Measurements from ENCODE around the gene LMLN. TPM values are rescaled to one million over a fixed set of nuclear protein-coding genes. Genes with fewer than 3 reads are reported as not detected.

The LMLN gene
- polyA plus RNA-seq, 1 of the 3 experiments (the other 2 are of a cell fraction): 7.4 TPM

GRCh38 chr3:198032039-198032936 is 72.3 kb downstream of the LMLN start:
- ChIA-PET CTCF (interaction anchor here (1.1 to 1.2 kb wide), 2 partner anchors 18 to 43 kb away, joined by 3 to 4 read pairs; no protein-coding TSS in a partner anchor), POLR2A (no interaction called here)
- Histone ChIP-seq H3K27me3 (ENCODE audit: insufficient read depth) (no peaks in the 10 kb centered on the region), H3K4me2 (no peak overlapping the region), H3K4me3 (ENCODE audit: low read depth in 2 of 2, low read length in 1 of 2) (no peak overlapping the region), H4K20me1 (ENCODE audit: insufficient read depth) (no peaks in the 10 kb centered on the region), H3K27ac (ENCODE audit: low read depth in 2 of 2, low read length in 1 of 2) (no peak overlapping the region), H3K36me3 (replicated peaks in 1 of 2; ENCODE audit: control insufficient read depth in 1 of 2, insufficient read depth in 2 of 2, low read length in 1 of 2) (no peaks in the 10 kb centered on the region), H3K4me1 (ENCODE audit: control insufficient read depth in 1 of 2, insufficient read depth in 2 of 2, low read depth in 1 of 2, low read length in 1 of 2) (0 out of 4 replicates have a peak, but pooled peaks cover 0 to 3% of the 10 kb centered on the region in 2 experiments), H3K9me3 (no peaks in the 10 kb centered on the region), H3K9me2 (no peaks in the 10 kb centered on the region), H3F3A (replicated peaks; ENCODE audit: insufficient read depth) (no peaks in the 10 kb centered on the region), H3K9ac (no peak overlapping the region), H2AFZ (ENCODE audit: low read depth) (no peak overlapping the region), H3K79me2 (ENCODE audit: insufficient read depth) (no peaks in the 10 kb centered on the region)
- no peak for DNase-seq
- no peak for TF ChIP-seq TAF1 (IDR thresholded peaks at IDR 0.05; ENCODE audit: borderline replicate concordance, low read depth, low read length)
- 85% methylated on average over 18 of the region's 18 CpGs for WGBS (ENCODE audit: low lambda C conversion rate)

- Histone ChIP-seq H3K79me2 (ENCODE audit: insufficient read depth) (no peaks in the 10 kb centered on the region), H3K4me2 (no peak overlapping the region), H3K9ac (no peak overlapping the region), H4K20me1 (ENCODE audit: insufficient read depth) (no peaks in the 10 kb centered on the region), H3K4me3 (ENCODE audit: low read depth in 2 of 2, low read length in 1 of 2) (no peak overlapping the region), H3K36me3 (replicated peaks in 1 of 2; ENCODE audit: control insufficient read depth in 1 of 2, insufficient read depth in 2 of 2, low read length in 1 of 2) (peaks cover 0 to 3% of the 10 kb centered on the region in 2 experiments), H3K27me3 (ENCODE audit: insufficient read depth) (no peaks in the 10 kb centered on the region), H3K9me2 (no peaks in the 10 kb centered on the region), H2AFZ (ENCODE audit: low read depth) (no peak overlapping the region), H3F3A (replicated peaks; ENCODE audit: insufficient read depth) (no peaks in the 10 kb centered on the region), H3K27ac (ENCODE audit: low read depth in 2 of 2, low read length in 1 of 2) (no peak overlapping the region), H3K9me3 (no peaks in the 10 kb centered on the region), H3K4me1 (ENCODE audit: control insufficient read depth in 1 of 2, insufficient read depth in 2 of 2, low read depth in 1 of 2, low read length in 1 of 2) (no peaks in the 10 kb centered on the region)
- TF ChIP-seq ELF1 (IDR thresholded peaks at IDR 0.05) (no peak), GABPA (IDR thresholded peaks at IDR 0.05; ENCODE audit: low read depth) (no peak), FOXM1 (IDR thresholded peaks at IDR 0.05; ENCODE audit: low read depth) (no peak), POLR2AphosphoS5 (IDR thresholded peaks at IDR 0.05; ENCODE audit: low read depth, low read length) (no peak), YY1 (IDR thresholded peaks at IDR 0.05; ENCODE audit: low read depth) (no peak), EZH2phosphoT487 (IDR thresholded peaks at IDR 0.05; ENCODE audit: borderline replicate concordance, low read depth) (no peak), FOXJ3 (CRISPR knock-in tag; IDR thresholded peaks at IDR 0.05) (no peak), RAD21 (IDR thresholded peaks at IDR 0.05; ENCODE audit: low read length) (no peak), USF1 (IDR thresholded peaks at IDR 0.05; ENCODE audit: borderline replicate concordance, low read depth) (no peak), REST (IDR thresholded peaks at IDR 0.05; ENCODE audit: low read depth, low read length) (no peak), USF2 (IDR thresholded peaks at IDR 0.05; ENCODE audit: borderline replicate concordance, low read depth, low read length) (no peak), MXI1 (IDR thresholded peaks at IDR 0.05; ENCODE audit: low read depth, low read length) (no peak), FOSL2 (IDR thresholded peaks at IDR 0.05; ENCODE audit: borderline replicate concordance, low read depth) (no peak), SIN3A (IDR thresholded peaks at IDR 0.05; ENCODE audit: borderline replicate concordance, low read depth, low read length) (no peak)
- CTCF ChIA-PET: no interaction called here
- DNase-seq: no peak
- WGBS (ENCODE audit: low lambda C conversion rate): 83% methylated on average over 9 of the region's 9 CpGs
- POLR2A ChIA-PET: no interaction called here
Measured at GRCh38 chr3:198043119-198043518, 83.1 kb downstream of the LMLN start.

Measured in SK-N-SH (cell line).